OCI-LY3 (cell line): ENCODE results near the gene NOP14.

Experiments used
- EZH2phosphoT487 ChIP-seq: fragments of 200-600 bp; shearing (Covaris generic); IDR thresholded peaks from 2 replicates; pipeline ENCODE4 v1.6.1; 2018; ENCODE audit warnings: antibody characterized with exemption, mixed run types, low read depth
- TF ChIP-seq, protein P1 (sequence below): fragments of 200-600, 300-600 bp; sonication (generic); IDR thresholded peaks from 2 replicates; pipeline ENCODE4 v1.5.1; 2014; ENCODE audit warnings: antibody characterized with exemption, low read length, low read depth

DNA sequence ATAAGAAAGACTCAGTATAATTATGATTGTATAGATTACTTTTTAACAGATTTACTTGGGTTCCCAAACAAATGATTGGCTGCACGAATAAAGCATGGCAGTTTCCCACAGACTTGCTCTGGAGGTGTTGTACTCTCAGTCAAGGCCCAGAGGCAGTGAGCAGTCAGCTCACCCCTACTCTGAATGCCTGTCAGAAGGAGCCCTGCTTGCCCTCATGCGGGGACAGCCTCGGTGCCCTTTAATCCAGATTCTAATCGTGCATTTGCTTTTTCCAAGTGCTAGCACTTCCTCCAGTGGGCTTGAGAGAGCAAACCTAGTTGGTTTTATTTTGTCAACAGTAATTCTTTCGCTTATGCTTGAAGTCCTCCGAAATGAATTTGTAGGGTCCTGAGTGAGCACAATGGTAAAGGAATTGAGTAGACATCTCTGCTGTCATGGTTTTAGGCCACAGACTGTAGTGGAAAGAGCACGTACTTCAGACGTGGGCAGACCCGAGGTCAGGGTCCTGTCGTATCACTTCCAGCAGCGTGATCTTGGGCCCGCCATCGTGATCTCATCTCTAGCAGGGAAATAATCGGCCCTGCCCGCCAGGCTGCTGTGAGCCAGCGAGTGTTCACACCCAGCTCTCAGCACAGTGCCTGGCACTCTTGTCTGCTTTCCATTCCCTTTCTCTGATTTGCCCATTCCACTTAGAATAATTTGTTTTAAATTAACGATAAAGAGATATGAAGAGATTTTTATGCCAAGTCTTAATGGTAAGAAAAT lies 48.4 kb upstream of the NOP14 start:
- TF ChIP-seq, protein P1, sequence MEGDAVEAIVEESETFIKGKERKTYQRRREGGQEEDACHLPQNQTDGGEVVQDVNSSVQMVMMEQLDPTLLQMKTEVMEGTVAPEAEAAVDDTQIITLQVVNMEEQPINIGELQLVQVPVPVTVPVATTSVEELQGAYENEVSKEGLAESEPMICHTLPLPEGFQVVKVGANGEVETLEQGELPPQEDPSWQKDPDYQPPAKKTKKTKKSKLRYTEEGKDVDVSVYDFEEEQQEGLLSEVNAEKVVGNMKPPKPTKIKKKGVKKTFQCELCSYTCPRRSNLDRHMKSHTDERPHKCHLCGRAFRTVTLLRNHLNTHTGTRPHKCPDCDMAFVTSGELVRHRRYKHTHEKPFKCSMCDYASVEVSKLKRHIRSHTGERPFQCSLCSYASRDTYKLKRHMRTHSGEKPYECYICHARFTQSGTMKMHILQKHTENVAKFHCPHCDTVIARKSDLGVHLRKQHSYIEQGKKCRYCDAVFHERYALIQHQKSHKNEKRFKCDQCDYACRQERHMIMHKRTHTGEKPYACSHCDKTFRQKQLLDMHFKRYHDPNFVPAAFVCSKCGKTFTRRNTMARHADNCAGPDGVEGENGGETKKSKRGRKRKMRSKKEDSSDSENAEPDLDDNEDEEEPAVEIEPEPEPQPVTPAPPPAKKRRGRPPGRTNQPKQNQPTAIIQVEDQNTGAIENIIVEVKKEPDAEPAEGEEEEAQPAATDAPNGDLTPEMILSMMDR = no peak
- TF ChIP-seq EZH2phosphoT487 = no peak
